Stimulated activated CD4-positive, alpha-beta T cell treated with anti-CD3 and anti-CD28 coated beads, TNF-alpha, amount 100 ng/mL, for 4 hours (primary cell): Measurements from ENCODE around the gene DUSP7.

Experiments
- DNase-seq, 3 experiments: peaks; one replicate each; pipeline ENCODE4 v3.0.0-alpha.2; 2020; ENCODE audit warnings: low read depth in 3 of 3

The DUSP7 gene

GRCh38 chr3:52086976-52087663, 30.7 kb upstream of the DUSP7 start:
- DNase-seq: no peak

DNA sequence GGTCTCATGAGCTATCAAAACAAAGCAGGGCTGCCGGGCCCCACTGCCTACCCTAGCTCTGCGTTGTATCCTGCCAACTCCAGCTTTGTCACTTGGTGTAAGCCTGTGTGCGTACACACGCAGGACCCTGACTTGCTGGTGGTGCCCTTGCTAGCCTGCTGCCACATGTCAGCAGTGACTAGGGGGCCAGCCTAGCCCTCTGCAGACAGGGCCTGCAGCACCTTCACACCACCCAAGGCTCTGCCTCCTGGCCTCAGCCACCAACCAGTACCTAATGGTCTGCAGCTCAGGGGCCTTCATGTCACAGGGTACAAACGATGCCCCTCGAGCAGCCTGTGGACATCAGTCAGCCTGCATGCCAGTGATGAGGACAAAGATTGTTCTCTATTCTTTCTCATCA, 30.1 kb upstream of the DUSP7 start:
- DNase-seq: no peak

GRCh38 chr3:52085681-52086282, 29.4 kb upstream of the DUSP7 start:
- DNase-seq: no peak

DNA sequence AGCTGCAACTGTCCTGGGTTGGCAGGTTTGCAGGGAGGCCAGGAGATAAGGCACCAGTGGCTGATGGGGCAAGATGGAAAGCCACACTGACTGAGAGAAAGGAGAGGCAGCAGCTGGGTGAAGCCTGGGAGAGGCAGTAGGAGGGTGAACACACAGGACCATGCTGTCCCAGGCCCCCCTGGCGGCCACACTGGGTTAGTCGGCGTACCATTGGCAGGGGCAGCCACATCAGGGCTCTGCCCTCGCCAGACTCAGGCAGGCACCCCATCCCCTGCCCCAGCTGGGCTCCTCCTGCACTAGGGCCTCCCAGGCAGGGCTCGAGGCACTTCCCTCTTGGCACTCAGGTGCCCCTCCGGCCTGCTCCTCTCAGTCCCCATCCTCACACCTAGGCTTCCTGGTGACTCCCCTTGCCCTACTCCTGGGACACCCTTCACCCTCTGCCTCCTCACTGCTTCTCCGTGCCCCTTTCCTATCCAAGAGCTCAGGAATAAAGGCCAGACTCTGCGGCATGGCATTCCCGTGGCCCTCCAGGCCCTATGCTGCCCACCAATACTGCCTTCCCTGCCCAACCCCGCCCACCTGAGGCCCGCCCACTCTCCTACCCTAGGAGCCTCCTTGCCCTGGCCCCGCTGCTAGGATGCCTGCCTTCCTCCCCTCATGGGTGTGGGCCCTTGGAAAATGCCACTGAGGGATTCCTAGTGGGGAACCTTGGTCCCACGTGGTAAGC, 28.7 kb upstream of the DUSP7 start:
- no peak for DNase-seq

- no peak for DNase-seq
These were observed 28.0 kb upstream of the DUSP7 start for GRCh38 chr3:52084216-52084945.

GRCh38 chr3:52083556-52084087, 27.3 kb upstream of the DUSP7 start:
- DNase-seq: no peak

GRCh38 chr3:52082951-52083350, 26.6 kb upstream of the DUSP7 start:
- no peak for DNase-seq

DNA sequence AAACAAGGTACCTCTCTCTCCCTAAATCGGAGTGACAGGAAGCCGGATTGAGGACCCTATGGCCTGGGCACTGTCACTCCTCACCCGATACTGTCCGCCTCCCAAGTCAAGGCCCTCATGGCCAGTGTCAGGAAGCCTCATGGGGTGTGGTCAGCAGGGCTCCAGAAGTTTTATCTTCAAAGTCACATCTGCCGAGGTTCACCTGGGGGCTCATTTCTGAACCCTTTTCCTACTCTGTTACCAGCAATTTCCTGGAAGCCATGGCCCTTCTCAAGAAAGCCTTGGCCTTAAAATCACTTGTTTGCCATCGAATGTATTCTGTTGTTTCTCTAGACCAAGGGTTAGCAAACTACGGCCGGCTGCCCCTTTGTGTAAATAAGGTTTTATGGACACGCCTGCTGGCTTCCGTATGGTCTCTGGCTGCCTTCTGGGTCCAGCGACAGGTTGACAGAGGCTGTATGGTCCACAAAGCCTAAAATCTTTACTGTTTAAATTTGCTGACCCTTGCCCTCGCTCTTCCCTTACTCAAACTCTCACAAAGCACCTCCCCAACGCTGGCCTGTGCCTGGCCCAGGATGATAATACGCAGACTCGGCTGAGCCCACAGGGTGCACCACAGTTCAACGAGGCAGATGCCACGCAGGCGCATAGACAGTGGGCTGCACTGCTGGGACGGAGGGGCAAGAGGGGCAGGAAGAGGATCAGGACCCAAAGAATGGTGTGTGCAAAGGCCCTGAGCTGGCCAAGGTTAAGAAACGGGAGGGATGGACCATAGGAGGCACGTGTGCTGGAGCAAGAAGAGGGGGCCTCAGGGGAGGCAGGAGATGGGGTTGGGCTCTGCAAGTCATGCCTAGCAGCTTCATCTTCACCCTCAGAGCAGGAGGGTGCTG, 24.7 kb upstream of the DUSP7 start:
- no peak for DNase-seq

GRCh38 chr3:52079958-52080357, 23.6 kb upstream of the DUSP7 start:
- DNase-seq: no peak

DNA sequence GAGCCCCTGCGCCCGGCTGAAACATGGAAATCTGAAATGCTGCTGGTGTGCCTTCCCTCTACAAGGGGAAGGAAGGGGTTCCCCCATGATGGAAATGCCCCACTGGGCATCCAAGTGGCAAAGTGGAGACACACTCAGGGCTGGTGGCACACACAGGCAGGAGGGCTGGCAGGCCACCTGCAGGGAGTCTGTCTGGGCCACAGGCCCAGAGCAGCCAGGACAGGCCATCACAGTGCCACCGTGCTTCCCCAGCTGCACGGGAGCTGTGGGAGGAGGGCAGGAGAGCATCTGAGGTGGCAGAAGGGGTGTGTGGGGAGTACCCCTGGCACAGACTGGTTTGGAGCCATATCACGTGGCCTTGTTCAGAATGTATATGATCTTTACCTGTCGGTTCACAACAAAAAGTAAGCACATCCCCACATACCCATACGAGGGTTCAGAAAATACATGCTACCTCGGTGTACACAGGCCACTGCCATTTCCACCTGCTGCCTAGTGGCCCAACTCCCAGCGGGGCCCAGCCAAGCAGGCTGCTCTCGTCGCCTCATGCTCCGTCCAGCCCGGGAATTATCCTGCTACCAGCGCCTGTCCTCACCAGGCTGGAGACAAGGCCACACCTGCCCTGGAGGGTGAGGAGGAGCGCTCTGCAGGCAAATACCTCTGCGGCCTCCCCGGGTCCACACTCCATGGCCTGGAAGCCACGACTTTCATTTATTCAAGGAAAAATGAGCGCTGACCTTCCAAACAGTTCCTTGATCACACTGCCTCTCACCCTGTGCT, 22.6 kb upstream of the DUSP7 start:
- DNase-seq: no peak

- DNase-seq: no peak
These were observed 21.6 kb upstream of the DUSP7 start for GRCh38 chr3:52077925-52078324.

- DNase-seq: no peak
These were observed 20.8 kb upstream of the DUSP7 start for GRCh38 chr3:52076896-52077780.

GRCh38 chr3:52073490-52073889, 17.1 kb upstream of the DUSP7 start:
- no peak for DNase-seq

DNA sequence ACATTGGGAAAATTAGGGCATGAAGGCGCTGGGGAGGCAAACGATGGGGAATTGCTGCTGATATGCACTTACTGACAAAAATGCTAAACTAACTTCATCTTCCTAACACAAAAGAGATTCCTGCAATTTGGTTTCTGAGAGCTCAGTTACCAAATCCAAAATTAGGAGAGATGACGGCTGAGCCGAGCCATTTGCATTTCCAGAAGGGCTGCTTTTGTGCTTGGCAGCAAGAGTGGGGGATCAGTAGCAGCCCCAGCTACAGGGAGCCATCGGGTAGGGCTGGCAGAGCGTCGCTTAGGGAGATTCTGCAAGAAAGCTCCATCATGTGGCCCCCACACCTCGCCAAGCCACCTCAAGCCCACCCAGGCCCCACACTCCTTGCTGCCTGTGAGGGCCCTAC, 16.1 kb upstream of the DUSP7 start:
- DNase-seq: no peak

GRCh38 chr3:52072020-52072419, 15.6 kb upstream of the DUSP7 start:
- DNase-seq: no peak

DNA sequence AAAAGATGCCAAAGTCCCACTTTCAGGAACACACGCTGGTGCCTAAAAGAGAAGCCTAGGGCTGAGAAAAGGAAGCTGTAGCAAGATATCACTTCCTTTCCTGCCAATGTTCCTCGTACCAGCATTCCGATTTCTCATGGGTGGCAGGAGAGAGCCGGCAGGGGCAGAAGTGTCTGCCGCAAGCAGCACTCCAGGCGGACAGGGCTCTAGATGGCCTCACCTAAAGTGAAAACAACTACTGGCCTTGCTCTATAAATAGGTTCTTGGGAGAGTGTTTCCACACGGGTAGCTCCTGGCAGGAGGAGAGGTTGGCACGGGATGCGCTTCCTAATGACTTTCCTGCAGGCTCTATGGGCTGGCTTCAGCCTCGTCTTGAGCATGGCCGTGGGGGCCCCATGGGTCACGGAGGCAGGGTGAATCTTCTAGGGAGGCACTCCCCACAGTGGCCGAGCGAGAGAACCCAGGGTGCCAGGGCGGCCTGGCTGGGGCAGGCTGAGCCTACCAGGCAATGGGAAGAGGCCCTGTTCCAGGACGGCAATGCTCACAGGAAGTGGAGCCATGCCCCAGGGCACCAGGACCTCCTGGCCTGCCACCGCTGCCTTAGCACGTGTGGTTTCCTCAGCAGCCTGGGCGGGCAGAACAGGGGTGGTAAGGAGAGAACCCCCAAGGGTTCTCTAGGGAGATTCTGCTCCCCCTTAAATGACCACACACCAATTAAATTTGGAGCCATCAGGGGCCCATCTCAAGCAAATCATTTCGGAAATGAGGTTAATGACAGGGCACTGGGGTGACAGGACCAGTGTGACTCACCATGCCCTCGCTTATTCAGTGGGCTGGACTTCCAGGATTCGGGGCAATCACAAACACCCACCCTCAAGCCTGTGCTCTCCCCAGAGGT, 14.6 kb upstream of the DUSP7 start:
- no peak for DNase-seq

DNA sequence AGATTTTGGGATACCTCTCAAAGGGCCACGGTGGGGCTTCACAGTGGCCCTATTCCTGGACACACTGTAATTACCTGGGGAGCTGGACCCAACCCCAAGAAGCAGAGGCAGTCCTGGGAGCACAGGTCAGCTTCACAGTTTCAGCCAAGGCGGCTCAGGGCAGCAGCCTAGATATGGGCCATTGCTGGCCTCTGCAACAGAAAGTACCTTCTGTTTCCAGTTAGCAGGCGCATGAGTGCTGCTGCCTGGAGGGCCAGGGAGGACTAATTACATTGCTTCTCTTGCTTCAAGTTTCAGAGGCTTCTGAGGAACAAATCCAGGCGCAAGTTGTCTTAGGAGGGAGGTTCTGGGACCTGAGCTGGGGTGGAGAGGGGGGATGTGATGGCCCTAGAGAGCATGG, 13.5 kb upstream of the DUSP7 start:
- DNase-seq: no peak

DNA sequence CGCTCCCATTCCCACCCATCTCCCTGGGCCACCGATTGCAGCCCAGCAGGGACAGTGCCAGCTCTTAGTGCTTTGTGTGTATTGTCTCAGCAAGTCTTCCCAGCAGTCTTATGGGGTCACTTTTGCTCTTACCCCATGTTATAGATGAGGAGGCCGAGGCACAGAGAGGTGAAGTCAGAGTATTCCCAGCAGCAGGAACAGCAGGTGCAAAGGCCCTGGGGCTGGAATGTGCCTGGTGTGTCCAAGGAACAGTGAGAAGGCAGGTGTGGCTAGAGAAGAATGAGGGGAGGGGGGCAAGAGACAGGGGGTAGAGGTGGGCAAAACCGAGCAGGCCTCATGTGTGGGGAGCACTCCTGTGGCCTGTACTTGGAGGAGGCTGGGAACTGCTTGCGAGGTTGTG, 12.8 kb upstream of the DUSP7 start:
- no peak for DNase-seq
